HG03108 (cell line): Measurements from ENCODE around the gene CCDC187.
"Not testable (repeated sequence)": the region's sequence is repeated elsewhere in the genome, so short reads cannot be mapped to it uniquely, and the experiment has no call there.

Experiments
- ATAC-seq: cut with Tn5 transposase; IDR thresholded peaks from one replicate; pipeline ENCODE4 v1.9.1; 2021; ENCODE audit warnings: moderate library complexity; ENCODE audit not compliant: unreplicated experiment

CCDC187 gene

GRCh38 chr9:136327304-136327974 lies 23.5 kb upstream of the CCDC187 start, which contains the start of gene GPSM1:
TSS of gene GPSM1 (plus strand) at chr9:136327539. CDS start at chr9:136327696, 157 bp downstream.
- ATAC-seq: no peak

DNA sequence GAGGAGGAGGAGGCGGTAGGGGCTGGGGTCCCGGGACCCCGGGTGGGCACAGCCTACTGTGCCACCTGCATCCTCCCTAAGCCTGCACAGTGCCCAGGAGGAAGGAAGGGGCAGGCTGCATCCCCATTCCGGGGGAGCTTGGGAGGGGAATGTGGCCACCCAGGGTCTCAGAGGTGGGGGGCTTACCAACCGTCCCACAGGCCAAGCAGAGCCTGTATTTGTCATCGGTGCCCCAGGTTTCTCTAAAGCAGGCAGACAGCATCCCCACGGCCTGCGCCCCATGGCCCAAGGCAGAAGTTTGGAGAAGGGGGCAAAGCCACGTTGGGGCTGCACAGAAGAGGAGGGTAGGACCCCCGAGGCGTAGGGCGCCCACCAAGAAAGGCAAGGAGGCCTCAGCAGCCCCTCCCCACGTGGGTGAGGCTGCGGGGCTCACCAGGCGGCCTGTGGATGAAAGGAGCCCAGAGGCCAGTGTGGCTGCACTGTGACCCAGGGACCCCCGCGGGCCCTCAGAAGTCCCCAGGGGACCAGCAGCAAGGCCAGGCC lies 22.9 kb upstream of the CCDC187 start:
- ATAC-seq: no peak

GRCh38 chr9:136326061-136326760 lies 22.3 kb upstream of the CCDC187 start:
- no peak for ATAC-seq

GRCh38 chr9:136325358-136325757 lies 21.5 kb upstream of the CCDC187 start:
- no peak for ATAC-seq

DNA sequence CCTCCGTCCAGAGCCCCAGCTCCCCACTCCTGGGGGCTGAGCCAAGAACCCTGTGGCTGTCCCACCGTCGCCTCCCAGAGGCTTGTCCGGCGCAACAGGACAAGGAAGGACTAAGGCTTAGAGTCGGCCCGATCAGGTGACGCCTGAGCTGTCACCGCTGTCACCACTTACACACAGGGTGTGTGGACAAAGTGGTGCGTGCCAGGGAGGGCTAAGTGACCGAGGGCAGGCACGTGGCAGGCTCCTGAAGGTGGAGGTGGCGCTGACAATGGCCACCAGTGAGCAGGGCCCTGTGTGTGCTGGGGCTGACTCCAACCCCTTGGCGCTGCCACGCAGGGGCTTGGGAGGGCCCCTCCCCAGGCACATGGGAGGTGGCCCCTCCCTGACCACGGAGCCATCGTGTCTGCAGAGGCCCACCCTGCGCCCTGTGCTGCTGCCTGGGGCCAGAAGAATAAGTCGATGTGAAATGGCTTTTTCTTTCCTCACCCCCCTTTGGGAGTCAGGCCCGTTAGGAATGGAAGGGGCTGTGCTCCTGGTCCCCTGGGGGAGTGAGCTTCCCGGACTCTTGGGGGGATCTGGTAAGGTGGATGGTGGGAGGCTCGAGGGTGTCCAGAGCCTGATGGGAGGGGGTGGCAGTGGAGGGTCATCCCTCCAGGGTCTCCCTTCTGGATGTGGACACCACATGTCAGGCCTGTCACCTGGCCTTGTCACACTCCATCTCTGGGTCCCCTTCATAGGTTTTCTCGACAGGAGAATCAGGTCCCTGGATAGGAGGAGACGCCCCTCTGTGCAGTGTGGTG lies 20.8 kb upstream of the CCDC187 start:
- ATAC-seq: no peak

DNA sequence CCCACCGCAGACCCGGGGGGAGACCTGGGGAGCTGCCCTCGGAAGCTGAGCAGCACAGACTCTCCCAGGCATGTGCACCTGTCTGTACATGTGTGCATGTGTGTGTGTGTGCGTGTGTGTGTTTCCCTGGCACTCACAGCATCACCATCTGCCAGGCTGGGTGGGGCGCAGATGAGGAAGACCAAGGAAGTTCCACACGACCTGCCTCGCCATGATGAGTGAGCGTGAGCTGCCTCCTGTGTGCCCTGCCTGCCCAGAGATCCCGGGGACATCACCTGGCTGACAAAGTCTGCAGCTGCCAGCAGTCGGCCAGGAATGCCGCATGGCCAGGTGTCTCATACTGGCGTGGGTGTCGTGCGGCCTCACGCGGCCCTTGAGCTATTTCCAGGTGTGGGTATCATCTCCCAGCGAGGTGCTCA lies 19.5 kb upstream of the CCDC187 start:
- ATAC-seq: no peak

DNA sequence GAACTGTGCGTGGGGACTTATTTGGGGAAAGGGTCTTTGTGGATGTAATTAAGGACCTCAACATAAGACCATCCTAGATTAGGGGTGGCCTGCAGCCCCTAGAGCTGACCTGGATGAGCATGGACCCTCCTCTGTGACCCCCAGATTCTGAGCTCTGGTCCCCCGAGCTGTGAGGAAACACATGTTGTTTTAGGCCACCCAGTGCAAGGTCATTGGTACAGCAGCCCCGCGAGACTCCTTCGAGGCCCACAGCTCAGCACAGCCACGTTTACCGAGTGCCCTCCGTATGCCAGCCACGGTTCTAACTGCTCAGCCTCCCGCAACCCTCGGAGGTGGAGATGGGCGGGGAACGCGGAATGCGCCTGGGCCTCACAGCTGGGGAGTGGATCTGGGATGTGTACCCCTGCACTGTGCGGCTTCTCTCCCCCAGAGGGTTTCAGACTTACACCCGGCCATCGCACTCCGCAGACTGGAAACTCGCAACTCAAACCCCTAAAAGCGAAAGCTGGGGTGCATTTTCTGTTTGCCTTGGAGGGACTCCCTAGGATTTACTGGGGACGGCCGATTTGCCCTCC lies 18.9 kb upstream of the CCDC187 start:
- no peak for ATAC-seq

DNA sequence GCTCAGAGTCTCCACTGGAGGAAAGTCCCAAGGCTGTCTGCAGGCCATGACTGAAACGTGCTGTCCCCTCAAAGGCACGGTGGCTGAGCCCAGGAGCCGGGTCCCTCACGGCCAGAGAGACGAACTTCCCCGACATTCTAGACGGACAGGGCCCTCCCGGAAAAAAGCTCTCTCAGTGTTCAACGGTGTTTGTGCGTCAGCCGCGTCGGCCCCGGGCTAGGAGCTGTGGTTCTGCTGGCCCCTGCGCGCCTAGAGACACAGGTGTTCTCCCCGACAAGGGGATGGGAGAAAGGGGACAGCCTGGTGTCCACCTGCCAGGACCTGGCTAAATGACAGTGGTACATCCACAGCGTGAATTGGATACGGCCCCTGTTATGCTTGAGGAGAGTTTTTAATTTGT lies 17.7 kb upstream of the CCDC187 start:
- no peak for ATAC-seq

DNA sequence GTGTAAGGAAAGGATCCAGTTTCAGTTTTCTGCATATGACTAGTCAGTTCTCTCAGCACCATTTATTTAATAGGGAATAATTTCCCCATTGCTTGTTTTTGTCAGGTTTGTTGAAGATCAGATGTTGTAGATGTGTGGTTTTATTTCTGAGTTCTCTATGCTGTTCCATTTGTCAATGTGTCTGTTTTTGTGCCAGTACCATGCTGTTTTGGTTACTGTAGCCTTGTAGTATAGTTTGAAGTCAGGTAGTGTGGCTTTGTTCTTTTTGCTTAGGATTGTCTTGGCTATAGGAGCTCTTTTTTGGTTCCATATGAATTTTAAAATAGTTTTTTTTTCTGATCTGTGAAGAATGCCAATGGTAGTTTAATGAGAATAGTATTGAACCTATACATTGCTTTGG lies 17.1 kb upstream of the CCDC187 start:
- ATAC-seq: not testable (repeated sequence)

DNA sequence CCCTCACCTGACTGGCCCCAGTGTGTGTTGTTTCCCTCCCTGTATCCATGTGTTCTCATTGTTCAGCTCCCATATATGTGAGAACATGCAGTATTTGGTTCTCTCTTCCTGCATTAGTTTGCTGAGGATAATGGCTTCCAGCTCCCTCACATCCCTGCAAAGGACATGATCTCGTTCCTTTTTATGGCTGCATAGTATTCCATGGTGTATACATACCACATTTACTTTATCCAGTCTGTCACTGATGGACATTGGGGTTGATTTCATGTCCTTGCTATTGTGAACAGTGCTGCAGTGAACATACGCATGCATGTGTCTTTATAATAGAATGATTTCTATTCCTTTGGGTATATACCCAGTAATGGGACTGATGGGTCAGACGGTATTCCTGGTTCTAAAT lies 16.1 kb upstream of the CCDC187 start:
- not testable (repeated sequence) for ATAC-seq

GRCh38 chr9:136319244-136319643 lies 15.3 kb upstream of the CCDC187 start:
- not testable (repeated sequence) for ATAC-seq

- ATAC-seq: no peak
Observed at GRCh38 chr9:136318776-136319241, 14.9 kb upstream of the CCDC187 start.

DNA sequence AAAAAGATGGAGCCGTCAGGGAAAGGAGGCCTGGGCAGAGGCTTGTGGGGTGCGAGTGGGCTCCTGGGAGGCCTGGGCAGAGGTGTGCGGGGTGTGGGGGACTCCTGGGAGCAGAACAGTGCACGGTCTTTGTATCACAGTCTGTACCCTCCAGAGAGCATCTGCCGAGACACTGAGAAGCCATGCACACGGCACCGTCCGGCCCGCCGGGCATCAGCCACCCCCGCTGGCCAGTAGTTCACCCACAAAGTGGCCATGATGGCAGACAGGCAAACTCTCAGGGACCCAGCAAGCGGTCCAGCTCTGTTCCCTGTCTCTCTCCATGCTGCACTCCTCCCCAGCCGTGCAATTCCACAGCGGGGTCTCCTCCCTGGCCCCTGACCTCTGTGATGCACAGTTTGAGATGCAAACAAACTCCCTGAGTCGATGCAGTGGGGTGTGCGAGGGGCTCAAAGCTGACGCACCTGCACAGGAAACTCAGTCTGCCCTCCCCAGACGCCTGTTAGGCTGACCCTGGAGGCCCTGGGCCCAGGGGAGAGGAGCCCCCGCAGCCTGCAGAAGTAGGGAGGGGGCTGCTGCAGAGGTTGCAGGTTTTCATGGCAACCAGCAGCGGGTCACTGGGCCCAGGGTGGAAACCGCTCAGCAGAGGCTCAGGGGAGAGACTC lies 14.3 kb upstream of the CCDC187 start:
- ATAC-seq: no peak

- ATAC-seq: no peak
Observed at GRCh38 chr9:136317695-136318094, 13.8 kb upstream of the CCDC187 start.

DNA sequence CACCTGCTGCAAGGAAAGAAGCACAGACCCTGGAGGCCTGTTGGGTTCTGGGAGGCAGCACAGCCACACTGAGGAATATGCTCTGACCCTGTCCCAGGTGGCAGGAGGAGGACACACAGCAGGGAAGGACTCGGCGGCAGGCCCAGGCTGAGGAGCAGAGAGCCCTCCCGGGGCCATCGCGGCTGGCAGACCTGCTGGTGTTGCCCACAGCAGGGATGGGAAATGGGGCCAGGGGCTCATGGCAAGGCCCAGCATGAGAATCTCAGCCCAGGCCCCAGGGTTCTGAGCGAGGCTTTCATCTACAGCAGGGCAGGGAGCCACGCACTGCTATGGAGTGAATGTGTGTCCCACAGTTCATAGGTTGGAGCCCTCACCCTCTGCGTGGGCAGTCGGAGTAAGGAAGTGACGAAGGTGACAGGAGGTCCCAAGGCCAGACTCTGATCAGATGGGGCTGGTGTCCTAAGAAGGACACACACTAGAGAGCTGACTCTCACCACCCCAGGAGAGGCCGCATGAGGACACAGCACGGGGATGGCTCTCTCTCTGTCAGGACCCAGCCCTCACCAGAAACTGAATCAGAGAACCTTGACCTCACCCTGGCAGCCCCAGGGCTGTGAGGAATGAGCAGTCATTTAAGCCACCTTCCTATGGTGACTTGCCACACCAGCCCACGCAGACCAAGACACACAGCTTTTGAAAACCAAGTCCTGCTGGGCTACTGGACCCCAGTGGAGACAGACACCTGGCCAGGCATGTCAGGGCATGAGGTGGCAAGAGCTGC lies 13.2 kb upstream of the CCDC187 start:
- ATAC-seq: no peak

DNA sequence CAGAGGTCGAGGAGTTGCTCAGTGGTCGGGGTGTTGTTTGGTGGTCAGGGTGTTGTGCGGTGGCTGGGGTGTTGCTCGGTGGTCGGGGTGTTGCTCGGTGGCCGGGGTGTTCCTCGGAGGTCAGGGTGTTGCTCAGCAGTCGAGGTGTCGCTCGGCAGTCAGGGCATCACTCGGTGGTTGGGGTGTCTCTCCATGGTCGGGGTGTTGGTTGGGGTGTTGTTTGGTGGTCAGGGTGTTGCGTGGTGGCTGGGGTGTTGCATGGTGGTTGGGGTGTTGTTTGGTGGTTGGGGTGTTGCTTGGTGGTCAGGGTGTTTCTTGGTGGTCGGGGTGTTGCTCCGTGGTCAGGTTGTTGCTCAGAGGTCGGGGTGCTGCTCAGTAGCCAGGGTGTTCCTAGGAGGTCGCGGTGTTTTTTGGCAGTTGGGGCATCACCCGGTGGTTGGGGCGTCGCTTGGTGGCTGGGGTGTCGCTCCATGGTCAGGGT lies 12.4 kb upstream of the CCDC187 start:
- no peak for ATAC-seq

DNA sequence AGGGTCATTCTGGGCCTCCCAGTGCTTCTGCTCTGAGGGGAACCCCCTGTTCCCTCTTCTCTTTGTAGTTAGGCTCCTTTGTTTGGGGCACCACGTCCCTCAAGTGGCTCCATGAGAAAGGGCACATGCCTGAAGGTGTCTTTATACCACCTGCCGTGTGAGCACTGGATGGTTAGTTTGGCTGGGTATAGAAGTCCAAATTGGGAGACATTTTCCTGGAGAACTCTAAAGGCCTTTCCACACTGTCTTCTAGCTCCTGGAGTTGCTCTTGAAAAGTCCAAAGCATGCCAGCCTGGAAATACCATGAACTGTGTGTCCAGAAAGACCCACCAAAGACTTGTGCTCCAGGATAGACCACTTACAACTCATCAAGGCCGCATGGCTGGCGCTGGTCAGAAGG lies 11.1 kb upstream of the CCDC187 start:
- ATAC-seq: no peak

DNA sequence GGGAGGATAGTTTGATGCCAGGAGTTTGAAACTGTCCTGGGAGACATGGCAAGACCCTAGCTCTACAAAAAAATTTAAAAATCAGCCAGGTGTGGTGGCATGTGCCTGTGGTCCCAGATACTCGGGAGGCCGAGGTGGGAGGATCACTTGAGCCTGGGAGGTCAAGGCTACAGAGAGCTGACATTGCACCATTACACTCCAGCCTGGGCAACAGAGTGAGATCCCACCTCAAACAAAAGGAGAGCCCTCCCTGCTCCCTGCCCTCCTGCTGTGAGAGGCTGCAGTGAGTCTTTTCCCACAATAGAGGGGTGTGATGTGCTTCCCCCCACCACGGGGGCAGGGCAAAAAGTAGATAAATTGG lies 10.1 kb upstream of the CCDC187 start:
- ATAC-seq: no peak
